ENCODE measurements around the gene THRB.

Gene THRB

GRCh38 chr3:24258727-24259600, 235.7 kb downstream of the THRB start:
- H2AFZ ChIP-seq, result no peak overlapping the region

DNA sequence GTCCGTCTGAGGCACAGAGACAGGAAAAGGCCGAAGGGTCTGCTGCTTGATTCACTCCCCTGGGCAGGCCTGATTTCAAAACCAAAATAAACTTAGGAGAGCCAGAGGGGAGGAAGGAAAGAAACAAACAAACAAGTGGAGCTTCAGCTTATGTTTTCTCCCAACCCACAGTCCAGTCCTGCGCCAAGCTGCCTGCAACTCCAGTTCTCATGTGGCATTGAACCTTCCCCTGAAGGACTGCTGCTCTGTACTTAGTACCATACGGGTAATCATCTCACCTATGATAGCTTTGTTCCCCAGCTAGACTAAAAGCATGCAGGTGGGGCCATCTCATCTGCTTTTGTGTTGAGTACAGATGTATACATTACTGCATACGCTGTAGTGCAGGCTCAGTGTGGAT, 236.4 kb downstream of the THRB start:
- H3K4me2 ChIP-seq (ENCODE audit: low read length), result no peak overlapping the region
- no peak overlapping the region for H3K4me3 ChIP-seq (ENCODE audit: low read depth, low read length)
- H3K9me3 ChIP-seq (ENCODE audit: control insufficient read depth, low read length), result no peaks in the 10 kb centered on the region
- no peaks in the 10 kb centered on the region for H3K79me2 ChIP-seq
- no peaks in the 10 kb centered on the region for H3K36me3 ChIP-seq (ENCODE audit: control insufficient read depth, insufficient read depth, low read length)
- no peaks in the 10 kb centered on the region for H3K27me3 ChIP-seq (ENCODE audit: control insufficient read depth, insufficient read depth, low read length)
- no peak overlapping the region for H3K9ac ChIP-seq
- no peak overlapping the region for H2AFZ ChIP-seq
- TF ChIP-seq CTCF (IDR thresholded peaks at IDR 0.05), result no peak
- H3K27ac ChIP-seq, result no peak overlapping the region
- H3K4me1 ChIP-seq, result no peaks in the 10 kb centered on the region

More at GRCh38 chr3:24258727-24259600, 235.7 kb downstream of the THRB start:
- Histone ChIP-seq H3K4me1 (no peaks in the 10 kb centered on the region), H3K4me3 (ENCODE audit: low read depth, low read length) (no peak overlapping the region), H3K4me2 (ENCODE audit: low read length) (no peak overlapping the region), H3K9ac (no peak overlapping the region), H3K36me3 (ENCODE audit: control insufficient read depth, insufficient read depth, low read length) (no peaks in the 10 kb centered on the region), H3K27me3 (ENCODE audit: control insufficient read depth, insufficient read depth, low read length) (no peaks in the 10 kb centered on the region), H3K79me2 (no peaks in the 10 kb centered on the region), H3K27ac (no peak overlapping the region), H3K9me3 (ENCODE audit: control insufficient read depth, low read length) (no peaks in the 10 kb centered on the region)
- TF ChIP-seq CTCF (IDR thresholded peaks at IDR 0.05), result no peak

GRCh38 chr3:24255414-24255813, 239.2 kb downstream of the THRB start:
- Histone ChIP-seq H3K9me3 (ENCODE audit: control insufficient read depth, low read length) (no peaks in the 10 kb centered on the region), H2AFZ (no peak overlapping the region), H3K9ac (no peak overlapping the region), H3K4me3 (ENCODE audit: low read depth, low read length) (no peak overlapping the region), H3K79me2 (no peaks in the 10 kb centered on the region), H3K4me1 (no peaks in the 10 kb centered on the region), H3K27ac (no peak overlapping the region), H3K36me3 (ENCODE audit: control insufficient read depth, insufficient read depth, low read length) (no peaks in the 10 kb centered on the region), H3K27me3 (ENCODE audit: control insufficient read depth, insufficient read depth, low read length) (no peaks in the 10 kb centered on the region), H3K4me2 (ENCODE audit: low read length) (no peak overlapping the region)
- TF ChIP-seq CTCF (IDR thresholded peaks at IDR 0.05), result no peak

DNA sequence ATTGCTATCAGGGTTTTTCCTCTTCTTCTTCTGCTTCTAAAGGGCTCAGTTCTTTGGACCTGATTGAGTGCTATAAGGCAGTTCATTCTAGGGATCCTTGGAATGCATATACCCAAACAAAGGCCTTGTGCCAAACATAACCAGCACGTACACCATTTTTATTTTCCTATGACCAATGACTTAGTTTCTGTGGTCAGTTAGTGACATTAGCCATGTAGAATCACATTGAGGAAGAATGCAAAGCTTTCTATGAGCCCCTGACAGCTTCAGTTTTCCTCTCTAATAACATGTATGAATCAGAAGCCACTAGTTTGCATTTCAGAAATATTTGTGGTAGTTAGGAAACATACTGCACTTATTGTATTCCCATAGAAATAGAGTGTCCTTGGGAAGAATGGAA, 240.0 kb downstream of the THRB start:
- Histone ChIP-seq H3K27ac (no peak overlapping the region), H3K4me2 (ENCODE audit: low read length) (no peak overlapping the region), H3K79me2 (no peaks in the 10 kb centered on the region), H3K9ac (no peak overlapping the region), H3K36me3 (ENCODE audit: control insufficient read depth, insufficient read depth, low read length) (no peaks in the 10 kb centered on the region), H3K9me3 (ENCODE audit: control insufficient read depth, low read length) (no peaks in the 10 kb centered on the region), H3K27me3 (ENCODE audit: control insufficient read depth, insufficient read depth, low read length) (no peaks in the 10 kb centered on the region), H3K4me3 (ENCODE audit: low read depth, low read length) (no peak overlapping the region), H2AFZ (no peak overlapping the region), H3K4me1 (no peaks in the 10 kb centered on the region)
- no peak for TF ChIP-seq CTCF (IDR thresholded peaks at IDR 0.05)

GRCh38 chr3:24253336-24253735, 241.3 kb downstream of the THRB start:
- Histone ChIP-seq H2AFZ (no peak overlapping the region), H3K36me3 (ENCODE audit: control insufficient read depth, insufficient read depth, low read length) (no peaks in the 10 kb centered on the region), H3K4me2 (ENCODE audit: low read length) (no peak overlapping the region), H3K4me1 (no peaks in the 10 kb centered on the region), H3K9me3 (ENCODE audit: control insufficient read depth, low read length) (no peaks in the 10 kb centered on the region), H3K27ac (no peak overlapping the region), H3K79me2 (no peaks in the 10 kb centered on the region), H3K9ac (no peak overlapping the region), H3K4me3 (ENCODE audit: low read depth, low read length) (no peak overlapping the region), H3K27me3 (ENCODE audit: control insufficient read depth, insufficient read depth, low read length) (no peaks in the 10 kb centered on the region)
- TF ChIP-seq CTCF (IDR thresholded peaks at IDR 0.05), result no peak
